Pulmonary artery endothelial cell (primary cell): ENCODE results near the gene IFNAR1. TPM values are rescaled to one million over a fixed set of nuclear protein-coding genes. Genes with fewer than 3 reads are reported as not detected.
"Not testable (repeated sequence)": the region's sequence is repeated elsewhere in the genome, so short reads cannot be mapped to it uniquely, and the experiment has no call there.

Experiments used
- DNase-seq: peaks from one replicate; pipeline ENCODE4 v3.0.0-alpha.2; 2011; ENCODE audit warnings: low read depth, low spot score
- total RNA-seq: library from RNA; depleted of rRNA; stranded (reverse); fragments of >200 nt; gene quantifications from 2 replicates; pipeline ENCODE4 v1.2.3, GENCODE V29; 2014

The IFNAR1 gene
- total RNA-seq, 1 donor from 2014 or later: 20.1 TPM

DNA sequence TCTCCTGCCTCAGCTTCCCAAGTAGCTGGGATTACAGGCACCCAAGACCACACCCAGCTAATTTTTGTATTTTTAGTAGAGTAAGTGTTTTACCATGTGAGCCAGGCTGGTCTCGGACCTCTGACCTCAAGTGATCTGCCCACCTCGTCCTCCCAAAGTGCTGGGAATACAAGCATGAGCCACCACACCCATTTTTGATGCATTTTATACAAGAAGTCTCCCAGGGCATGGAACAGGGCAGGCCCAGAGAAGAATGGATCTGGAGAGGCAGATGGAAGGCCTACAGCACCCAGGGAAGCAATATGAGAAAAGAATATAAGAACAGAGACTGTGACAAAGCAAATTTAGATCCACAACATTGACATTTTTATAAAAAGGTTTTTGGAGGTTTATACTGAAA, 18.8 kb upstream of the IFNAR1 start:
- no peak for DNase-seq

DNA sequence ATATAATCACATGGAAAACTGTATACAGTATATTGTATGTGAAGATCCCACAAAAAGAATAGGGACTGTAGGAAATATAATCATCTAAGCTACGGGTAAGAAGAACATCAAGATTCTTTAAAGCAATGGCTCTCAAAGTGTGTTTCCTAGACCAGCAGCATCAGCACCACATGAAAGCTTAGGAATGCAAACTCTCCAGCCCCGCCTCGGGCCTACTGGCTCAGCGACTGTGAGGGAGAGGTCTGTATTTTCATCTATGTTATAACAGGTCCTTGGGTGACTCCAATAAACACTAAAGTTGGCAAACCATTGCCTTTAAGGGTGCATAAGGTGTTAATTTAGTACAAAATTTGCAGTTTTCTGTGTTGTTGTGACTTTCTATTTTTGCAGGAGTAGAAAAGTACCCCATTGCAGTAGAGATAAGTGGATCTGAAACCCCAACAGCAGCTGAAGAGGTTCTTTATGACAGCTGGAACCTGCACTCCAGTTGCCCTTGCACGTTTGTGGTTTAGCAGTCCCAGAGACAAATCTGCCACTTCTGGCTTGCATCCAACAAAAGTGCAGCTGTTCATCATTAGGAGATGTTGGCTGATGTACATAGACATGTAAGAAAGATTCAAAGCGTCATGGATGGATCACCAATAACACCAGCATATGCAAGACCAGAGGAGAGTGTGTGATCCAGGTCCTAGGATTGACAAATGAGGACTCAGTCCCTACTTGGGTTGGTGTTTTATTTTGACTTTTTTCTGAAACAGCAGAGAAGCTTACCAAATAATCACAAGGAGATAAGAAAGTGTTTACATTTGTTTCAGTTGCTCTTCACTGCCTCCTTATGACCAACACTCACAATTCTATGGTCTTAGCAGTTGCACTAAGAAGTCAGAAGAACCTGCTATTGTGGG, 15.9 kb upstream of the IFNAR1 start:
- no peak for DNase-seq

DNA sequence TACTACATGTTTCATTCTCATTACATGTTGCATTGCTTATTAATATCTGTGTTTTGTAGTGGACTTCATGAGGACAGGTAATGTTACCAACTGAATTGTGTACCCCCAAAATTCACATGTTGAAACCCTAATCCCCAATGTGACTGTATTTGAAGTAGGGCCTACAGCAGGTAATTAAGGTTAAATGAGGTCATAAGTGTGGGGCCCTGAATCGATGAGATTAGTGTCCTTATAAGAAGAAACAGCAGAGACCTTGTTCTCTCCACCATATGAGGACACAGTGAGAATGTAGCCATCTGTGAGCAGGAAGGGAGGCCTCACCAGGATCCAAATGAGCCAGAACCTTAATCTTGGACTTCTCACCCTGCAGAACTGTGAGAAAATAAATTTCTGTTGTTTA, 15.0 kb upstream of the IFNAR1 start:
- no peak for DNase-seq

DNA sequence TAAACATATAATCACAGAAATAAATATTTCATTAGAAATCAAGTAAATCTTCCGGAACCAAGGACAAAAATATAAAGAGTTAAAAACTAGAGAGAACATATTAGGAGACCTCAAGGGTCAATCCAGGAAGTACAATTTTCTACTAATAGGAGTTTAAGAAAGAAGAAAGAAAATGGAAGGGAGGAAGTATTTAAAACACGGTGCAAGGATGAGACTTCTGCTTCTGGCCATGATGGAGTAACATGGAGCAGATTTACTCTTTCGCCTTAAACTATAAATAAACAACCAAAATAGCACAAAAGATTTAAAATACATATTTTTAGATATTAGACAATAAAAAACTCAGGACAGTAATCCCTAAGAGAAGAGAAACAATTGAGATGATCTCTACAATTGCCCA, 12.6 kb upstream of the IFNAR1 start:
- no peak for DNase-seq

GRCh38 chr21:33313183-33313582, 11.6 kb upstream of the IFNAR1 start:
- DNase-seq: no peak

DNA sequence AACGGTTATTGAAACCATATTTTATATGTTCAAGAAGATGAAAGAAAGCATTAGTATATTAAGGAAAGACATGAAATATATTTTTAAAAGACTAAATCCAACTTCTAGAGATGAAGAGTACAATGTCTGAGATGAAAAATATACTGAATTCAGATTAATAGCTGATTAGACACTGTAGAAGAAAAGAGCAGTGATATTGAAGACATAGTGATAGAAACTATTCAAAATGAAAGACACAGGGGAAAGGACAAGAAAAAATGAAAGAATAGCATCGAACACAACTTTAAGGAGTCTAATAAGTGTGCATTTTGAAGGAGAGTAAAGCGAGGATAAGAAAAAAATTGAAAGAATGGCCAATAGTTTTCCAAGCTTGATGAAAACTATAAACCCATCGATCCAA, 11.2 kb upstream of the IFNAR1 start:
- DNase-seq: no peak

- DNase-seq: no peak
Measured at GRCh38 chr21:33314111-33314510, 10.7 kb upstream of the IFNAR1 start.

- DNase-seq: no peak
Measured at GRCh38 chr21:33315946-33316710, 8.6 kb upstream of the IFNAR1 start.

DNA sequence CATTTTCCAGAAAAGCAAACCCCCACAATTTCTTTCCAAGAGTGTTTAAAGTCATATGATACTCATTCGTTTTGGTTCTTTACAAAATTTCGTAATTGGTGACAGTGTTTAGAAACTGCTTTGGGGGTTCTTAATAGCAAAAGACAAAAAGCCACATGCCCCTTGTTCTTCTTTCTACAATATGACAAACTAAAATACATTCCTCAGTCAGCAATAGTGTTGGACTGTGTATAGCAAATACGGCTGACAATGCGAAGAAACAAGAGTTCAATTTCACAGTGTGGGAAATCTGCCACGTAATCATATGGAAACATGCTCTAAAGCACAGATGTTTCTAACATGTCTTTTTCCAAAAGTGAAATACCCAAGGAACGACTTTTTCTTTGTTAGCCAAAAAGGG, 7.6 kb upstream of the IFNAR1 start:
- no peak for DNase-seq

DNA sequence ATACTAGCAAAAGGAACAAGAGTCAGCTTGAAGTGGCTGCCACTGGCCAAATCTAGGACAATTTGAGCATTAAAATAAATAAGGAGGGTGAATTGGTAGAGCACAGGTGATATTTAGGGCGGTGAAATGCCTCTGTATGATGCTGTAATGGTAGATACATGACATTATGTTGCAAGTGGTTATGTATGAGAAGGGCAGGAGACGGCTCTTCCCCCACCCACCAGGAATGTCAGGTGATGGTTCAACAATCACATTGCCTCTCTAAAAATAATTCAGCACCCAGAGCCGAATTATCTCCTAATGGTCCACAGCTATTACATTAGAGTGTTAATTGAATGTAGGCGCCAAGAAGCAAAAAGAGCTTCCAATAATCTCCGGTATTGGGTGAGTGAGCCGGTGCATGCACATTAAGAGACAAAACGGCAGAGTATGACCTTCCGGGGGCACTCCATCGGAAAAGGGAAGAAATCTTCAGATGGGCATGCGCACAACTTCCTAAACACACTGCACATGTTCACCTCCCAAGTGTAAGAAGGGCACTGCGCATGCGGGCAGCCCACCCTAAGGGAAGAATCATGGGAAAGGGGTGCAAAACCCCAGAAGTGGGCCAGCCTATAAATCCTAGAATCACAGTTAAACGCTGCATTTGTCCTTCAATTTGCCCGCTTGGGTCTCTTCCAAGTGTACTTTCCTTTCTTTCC, 6.8 kb upstream of the IFNAR1 start:
- no peak for DNase-seq

GRCh38 chr21:33321005-33321404, 3.8 kb upstream of the IFNAR1 start:
- not testable (repeated sequence) for DNase-seq

DNA sequence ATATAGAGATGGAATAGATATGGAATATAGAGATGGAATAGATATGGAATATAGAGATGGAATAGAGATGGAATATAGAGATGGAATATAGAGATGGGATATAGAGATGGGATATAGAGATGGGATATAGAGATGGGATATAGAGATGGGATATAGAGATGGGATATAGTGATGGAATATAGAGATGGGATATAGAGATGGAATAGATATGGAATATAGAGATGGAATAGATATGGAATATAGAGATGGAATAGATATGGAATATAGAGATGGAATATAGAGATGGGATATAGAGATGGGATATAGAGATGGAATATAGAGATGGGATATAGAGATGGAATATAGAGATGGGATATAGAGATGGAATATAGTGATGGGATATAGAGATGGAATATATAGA, 1.2 kb upstream of the IFNAR1 start:
- not testable (repeated sequence) for DNase-seq

DNA sequence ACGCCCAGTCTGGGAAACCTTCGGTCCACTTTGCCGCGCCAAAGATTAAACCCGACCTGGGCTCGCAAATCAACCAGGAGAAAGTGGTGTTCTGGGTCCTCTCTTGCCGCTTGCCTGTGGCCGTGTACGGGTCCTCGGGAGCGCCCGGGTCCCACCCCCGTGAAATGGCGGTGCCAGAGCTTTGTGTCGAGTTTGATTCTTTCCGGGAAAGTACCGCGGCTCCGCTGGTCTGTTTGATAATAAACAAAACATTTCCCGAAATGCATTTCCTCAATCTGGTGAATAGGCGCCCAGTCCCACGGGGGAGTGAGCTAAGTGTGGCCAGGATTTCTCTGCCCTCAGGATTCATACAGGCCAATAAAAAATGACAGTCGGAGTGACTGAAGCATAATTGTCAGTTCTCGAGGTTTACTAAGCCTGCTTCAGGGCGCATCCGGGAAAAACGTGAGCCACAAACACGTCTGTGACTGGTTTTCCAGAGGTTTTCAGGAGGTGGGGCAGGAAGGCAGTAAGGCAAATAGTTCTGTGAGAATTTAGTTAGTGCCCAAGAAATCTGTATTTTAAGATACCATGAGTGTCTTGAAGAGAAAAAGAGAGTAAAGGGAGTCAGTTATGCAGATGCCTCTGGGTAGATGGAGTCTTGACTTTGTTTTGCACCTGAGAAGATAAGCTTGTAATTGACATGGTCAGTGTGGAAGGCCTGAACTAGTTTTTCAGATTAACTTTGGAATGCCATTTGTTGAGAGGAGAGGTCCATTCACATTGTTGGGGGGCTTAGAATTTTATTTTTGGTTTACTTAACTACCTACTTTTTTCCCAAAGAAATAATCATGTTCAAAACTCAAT, 675 bp downstream of the IFNAR1 start:
- peak; percentile 29 for DNase-seq

DNA sequence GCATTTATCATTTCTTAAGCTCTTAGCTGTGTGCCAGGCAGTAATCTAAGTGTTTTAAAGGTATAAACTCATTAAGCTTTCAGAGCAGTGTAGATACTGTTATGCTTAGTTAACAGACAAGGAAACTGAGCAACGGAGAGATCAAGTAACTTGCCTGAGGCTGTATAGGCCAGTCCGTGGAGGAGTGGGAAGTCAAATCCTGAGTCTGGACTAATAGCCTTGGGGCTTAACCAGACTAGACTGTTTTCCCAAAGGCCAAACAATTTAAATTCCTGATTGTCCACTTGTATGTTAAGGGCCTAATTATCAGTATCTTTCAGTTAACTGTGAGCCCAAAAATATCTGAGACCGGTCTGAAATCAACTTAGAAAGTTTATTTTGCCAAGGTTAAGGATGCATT, 2.6 kb downstream of the IFNAR1 start:
- no peak for DNase-seq

- DNase-seq: no peak
Measured at GRCh38 chr21:33327792-33328433, 3.1 kb downstream of the IFNAR1 start.

DNA sequence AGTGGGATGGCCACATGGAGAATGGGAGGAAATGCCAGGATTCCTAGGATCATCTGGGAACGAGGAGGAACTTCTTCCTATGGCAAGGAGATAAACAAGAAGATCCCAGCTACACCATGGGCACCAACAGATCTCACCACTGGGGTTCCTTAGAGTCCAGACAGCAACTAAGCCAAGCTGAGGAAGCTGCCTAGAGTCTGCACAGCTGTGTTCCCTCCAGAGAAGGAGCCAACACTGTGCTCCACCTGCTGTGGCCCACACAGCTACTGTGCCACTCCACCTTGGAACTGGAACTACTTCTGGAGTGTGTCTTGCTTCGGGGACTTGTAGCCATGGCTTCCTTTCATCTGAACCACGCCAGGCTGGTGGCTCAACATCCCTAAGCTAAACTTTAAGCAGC, 6.0 kb downstream of the IFNAR1 start:
- DNase-seq: no peak

DNA sequence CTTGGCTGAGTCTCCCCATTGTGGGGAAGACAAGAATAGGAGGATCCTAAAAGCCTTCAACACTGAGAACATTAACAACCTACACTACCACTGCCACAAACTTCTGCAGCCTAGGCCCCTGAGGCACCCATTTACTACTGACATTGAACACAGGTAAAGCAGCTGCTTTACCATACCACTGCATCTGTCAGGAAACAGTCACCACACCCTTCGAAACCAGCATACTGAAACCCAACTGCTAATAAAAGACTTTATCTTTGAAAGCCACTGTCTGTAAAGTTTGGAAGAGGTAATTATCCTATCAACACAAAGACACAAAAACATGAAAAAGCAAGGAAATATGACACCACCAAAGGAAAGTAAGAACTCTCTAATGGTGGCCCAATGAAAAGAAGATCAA, 7.4 kb downstream of the IFNAR1 start:
- no peak for DNase-seq

DNA sequence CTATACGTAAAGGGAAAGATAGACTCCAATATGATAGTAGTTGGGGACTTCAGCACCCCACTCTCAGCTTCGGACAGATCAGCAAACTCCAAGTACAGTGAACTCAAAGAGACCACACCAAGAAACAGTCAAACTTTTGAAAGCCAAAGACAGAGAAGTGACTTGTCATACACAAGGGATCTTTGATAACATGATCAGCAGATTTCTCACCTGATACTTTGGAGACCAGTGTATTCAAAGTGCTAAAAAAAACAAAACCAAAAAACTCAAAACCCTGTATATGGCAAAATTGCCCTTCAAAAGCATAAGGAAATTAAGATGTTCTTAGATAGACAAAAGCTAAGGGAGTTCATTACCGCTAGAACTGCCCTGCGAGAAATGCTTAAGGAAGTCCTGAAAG, 9.4 kb downstream of the IFNAR1 start:
- DNase-seq: no peak

GRCh38 chr21:33334824-33335223, 10.1 kb downstream of the IFNAR1 start:
- no peak for DNase-seq

- no peak for DNase-seq
Measured at GRCh38 chr21:33339135-33339534, 14.4 kb downstream of the IFNAR1 start.

DNA sequence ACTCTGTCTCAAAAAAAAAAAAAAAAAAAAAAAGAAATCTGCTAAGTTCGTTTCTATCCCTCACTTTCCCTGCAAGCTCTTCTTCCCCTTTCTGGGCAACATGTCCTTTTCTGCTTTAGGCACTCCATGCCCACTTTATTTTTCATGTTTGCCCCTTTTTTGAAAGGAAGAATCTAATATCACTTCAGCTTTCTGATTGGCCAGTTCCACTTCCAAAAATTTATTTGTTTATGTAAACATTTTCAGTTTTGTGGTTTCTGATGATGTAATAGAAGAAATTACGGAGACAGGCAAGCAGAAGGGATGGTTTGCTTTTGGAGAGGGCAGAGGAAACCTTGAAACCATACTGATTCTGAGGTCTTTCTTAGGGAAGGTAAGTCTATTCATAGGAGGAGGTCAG, 15.1 kb downstream of the IFNAR1 start:
- no peak for DNase-seq
